Measurements from ENCODE around the gene VWA2.

Gene VWA2

DNA sequence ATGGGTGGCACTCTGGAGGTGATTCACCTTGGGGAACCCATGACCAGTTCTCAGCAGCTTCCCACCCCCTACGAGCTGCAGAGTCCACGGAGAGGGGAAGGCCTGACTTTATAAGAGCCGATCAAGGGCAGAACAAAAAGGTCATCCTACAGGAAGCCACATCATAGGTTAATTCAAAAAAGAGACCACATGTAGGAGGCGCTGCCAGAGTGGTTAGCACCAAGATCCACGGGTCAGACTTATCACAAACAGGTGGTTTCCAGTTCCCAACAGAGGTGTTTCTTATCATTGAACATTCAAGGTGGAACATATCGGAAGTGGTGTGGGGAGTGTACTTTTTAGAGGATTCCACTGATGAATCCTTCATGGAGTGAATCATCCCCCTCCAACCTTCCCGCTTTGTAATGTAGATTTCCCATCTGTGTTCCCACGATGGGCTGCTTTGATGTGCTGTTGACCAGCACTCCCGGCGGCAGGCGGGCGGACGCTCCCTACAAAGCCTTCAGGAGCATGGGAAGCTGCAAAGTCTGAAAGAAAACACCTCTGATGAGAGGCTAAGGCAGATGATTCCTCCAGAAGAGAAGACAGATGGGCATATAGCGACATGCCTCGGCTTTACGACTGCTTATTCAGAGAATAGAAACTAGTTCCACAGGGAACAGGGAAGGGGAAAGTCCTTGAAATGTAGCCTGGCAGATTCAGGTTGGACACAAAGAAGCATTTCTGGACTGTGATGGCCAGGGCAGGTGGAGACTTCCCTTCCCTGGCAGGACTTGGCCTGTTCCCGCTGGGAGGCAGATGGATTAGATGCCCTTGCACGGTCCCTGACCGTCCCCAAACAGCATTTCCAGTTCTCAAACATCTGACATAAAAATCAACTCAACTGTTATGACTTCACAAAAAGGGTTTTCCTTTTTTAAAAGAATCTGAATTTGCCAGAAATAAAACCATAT lies 98.7 kb downstream of the VWA2 start:
- no peak for FAIRE-seq
- DNase-seq (ENCODE audit: insufficient read length, low spot score), result no peak

DNA sequence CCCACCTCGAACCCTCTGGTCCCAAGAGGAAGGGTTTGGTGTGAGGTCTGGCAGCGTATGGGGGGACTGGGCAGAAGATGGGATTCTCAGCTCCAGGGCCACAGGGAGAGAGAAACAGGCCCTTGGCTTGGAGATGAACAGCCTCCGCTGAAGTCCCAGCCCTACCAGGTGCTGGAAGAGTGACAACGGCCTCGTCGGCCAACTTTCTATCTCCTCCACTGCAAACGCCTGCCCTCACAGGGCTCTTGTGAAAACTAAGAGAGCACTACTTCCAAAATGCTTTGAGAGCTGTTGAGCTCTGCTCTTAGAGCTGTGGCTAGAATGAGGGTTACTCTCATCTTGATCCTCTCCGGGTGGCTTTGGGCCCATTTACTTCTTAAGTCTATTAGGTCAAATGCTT lies 101.8 kb downstream of the VWA2 start:
- FAIRE-seq, result no peak
- no peak for DNase-seq (ENCODE audit: insufficient read length, low spot score)
